ENCODE results near the gene COPZ2.

GRCh38 chr17:48025904-48026501 lies 11.6 kb downstream of the COPZ2 start:
- TF ChIP-seq CTCF (IDR thresholded peaks at IDR 0.05) (no peak), EZH2 (IDR thresholded peaks at IDR 0.05; ENCODE audit: borderline replicate concordance, insufficient read depth, low read depth, low read length, poor library complexity, severe bottlenecking) (no peak)
